ENCODE measurements around the gene SZRD1. TPM values are rescaled to one million over a fixed set of nuclear protein-coding genes. Genes with fewer than 3 reads are reported as not detected.

SZRD1 gene
- total RNA-seq, 2 experiments from 2014 or later, result 184 to 238 TPM

DNA sequence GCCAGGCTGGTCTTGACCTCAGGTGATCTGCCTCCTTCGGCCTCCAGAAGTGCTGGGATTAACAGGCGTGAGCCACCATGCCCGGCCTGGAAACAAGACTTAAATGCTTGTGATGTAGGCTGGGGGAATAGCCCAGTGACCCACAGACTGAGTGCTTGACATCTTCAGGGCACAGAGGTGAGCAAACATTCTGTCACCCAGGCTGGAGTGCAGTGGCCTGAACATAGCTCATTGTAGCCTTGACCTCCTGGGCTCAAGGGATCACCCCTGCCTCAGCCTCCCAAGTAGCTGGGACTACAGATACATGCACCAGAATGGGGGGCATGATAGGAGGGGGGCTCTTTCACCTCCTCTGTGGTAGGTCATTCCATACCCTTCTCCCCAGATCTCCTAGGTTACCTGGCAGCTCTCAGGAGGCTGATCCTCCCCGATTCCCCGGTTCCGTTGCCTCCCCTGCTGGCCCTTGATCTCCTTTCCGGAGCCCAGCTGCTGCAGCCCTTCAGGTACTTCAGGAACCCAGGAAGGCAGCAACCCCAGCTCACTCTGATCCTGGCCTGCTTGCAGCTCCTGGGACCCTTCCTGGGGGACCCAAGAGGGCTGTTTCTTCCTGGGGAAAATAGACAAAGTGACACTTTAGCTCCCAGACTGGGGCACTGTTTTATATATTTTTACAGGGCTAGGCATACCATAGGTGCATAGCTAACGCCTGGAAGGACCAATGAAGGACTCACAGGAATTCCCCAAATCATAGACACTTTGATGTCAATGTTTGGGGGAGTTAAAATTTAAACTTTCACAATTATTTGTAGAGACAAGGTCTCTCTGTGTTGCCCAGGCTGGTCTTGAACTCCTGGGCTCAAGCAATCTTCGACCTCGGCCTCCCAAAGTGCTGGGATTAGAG, 58.3 kb downstream of the SZRD1 start:
- intact Hi-C loops (cut with DNase I, micrococcal nuclease), result loop anchor here in 1 of 2 experiments (10.0 kb wide), 1 partner anchor 299 kb away; no protein-coding TSS in a partner anchor
- H3K9me3 Mint-ChIP-seq (ENCODE audit: low read depth), result no peaks in the 10 kb centered on the region
- ChIA-PET CTCF (interaction anchor here (0.9 to 2.7 kb wide), 3 partner anchors 15 to 95 kb away, joined by 3 to 17 read pairs (median 3); partner anchors contain the start of gene NECAP2), POLR2A (interaction anchor here (0.6 kb wide), 1 partner anchor 8 kb away, joined by 6 read pairs; no protein-coding TSS in a partner anchor)
- peaks cover 14% of the 10 kb centered on the region for H3K4me1 Mint-ChIP-seq
- DNase-seq (no peak), ATAC-seq (no peak)
- no peak overlapping the region for H3K4me3 Mint-ChIP-seq
- no peaks in the 10 kb centered on the region for H3K27me3 Mint-ChIP-seq
- H3K27ac Mint-ChIP-seq, result no peak overlapping the region
- no peaks in the 10 kb centered on the region for H3K36me3 Mint-ChIP-seq (ENCODE audit: low read depth)

DNA sequence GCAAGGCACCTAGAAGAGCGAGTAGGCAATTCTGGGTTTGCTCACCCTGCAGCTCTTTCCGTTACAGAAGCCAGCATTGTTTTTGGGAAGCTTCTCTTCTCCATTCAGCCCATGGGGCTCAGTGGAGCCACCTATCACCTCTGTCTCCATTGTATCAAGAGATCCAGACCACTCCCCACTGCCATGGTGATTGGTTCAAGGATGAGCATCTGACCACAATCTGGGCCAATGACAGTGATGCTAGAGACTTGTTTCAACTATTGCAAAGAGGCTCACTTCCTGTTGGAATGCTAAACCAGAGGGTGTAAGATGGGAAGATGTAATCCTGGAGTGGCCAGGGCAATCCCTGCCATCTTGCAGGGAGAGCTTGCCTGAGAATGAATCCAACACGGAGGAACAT, 63.6 kb downstream of the SZRD1 start:
- Mint-ChIP-seq H3K4me3 (no peak overlapping the region), H3K27ac (no peak overlapping the region), H3K9me3 (ENCODE audit: low read depth) (no peaks in the 10 kb centered on the region), H3K4me1 (peaks cover 8% of the 10 kb centered on the region), H3K27me3 (no peaks in the 10 kb centered on the region), H3K36me3 (ENCODE audit: low read depth) (no peaks in the 10 kb centered on the region)
- intact Hi-C loops (cut with DNase I, micrococcal nuclease), result no loop called here
- ChIA-PET CTCF (interaction anchor here (1.2 kb wide), 1 partner anchor 9 kb away, joined by 5 read pairs; the partner anchor contains the start of gene NECAP2), POLR2A (no interaction called here)
- DNase-seq (no peak), ATAC-seq (no peak)

DNA sequence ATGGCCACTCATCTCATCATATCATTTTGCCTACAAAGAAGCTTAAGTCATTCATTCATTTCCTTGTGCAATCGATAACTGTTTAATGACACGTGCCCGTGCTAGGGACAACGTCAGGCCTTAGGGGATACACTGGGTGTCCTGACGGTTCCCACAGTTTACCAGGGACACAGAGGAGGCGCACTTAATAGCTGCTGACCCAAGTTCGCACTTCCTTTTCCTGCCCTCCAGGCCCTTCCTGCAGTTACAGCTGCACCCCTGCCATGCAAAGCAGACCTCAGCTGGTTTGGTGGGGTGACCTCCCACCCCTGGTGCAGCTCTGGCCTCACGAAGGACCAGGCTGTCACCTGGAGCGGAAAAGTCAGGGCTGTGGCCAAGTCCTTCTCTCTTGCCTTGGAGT, 66.0 kb downstream of the SZRD1 start:
- CTCF ChIA-PET, result interaction anchor here (0.5 to 1.2 kb wide), 2 partner anchors 69 to 176 kb away, joined by 3 read pairs; no protein-coding TSS in a partner anchor
- Mint-ChIP-seq H3K36me3 (ENCODE audit: low read depth) (no peaks in the 10 kb centered on the region), H3K4me3 (no peak overlapping the region), H3K27ac (no peak overlapping the region), H3K27me3 (no peaks in the 10 kb centered on the region), H3K4me1 (peaks cover 12% of the 10 kb centered on the region), H3K9me3 (ENCODE audit: low read depth) (no peaks in the 10 kb centered on the region)
- POLR2A ChIA-PET, result no interaction called here
- DNase-seq (no peak), ATAC-seq (no peak)
- intact Hi-C loops (cut with DNase I, micrococcal nuclease), result no loop called here

- ATAC-seq, result no peak
- H3K36me3 Mint-ChIP-seq (ENCODE audit: low read depth), result no peaks in the 10 kb centered on the region
- no peak overlapping the region for H3K27ac Mint-ChIP-seq
- intact Hi-C loops (cut with DNase I, micrococcal nuclease), result no loop called here
- no peak overlapping the region for H3K4me3 Mint-ChIP-seq
- H3K4me1 Mint-ChIP-seq, result peaks cover 12% of the 10 kb centered on the region
- ChIA-PET CTCF (interaction anchor here (1.2 kb wide), 1 partner anchor 175 kb away, joined by 3 read pairs; no protein-coding TSS in a partner anchor), POLR2A (no interaction called here)
- no peak for DNase-seq
- H3K9me3 Mint-ChIP-seq (ENCODE audit: low read depth), result no peaks in the 10 kb centered on the region
- H3K27me3 Mint-ChIP-seq, result no peaks in the 10 kb centered on the region
Measured at GRCh38 chr1:16434007-16434406, 67.0 kb downstream of the SZRD1 start.

DNA sequence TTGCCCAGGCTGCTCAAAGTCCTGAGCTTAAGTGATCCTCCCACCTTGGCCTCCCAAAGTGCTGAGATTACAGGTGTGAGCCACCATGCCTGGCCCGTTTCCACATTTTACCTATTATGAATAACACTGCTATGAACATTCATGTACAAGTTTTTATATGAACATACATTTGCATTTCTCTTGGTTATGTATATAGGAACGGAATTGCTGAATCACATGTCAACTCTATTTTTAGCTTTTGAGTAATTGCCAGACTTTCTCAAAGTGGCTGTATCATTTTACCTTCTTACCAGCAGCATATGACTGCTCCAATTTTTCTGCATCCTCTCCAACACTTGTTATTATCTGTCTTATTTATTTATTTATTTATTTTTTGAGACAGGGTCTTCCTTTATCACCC, 67.5 kb downstream of the SZRD1 start:
- peak; percentile 25 for DNase-seq
- Mint-ChIP-seq H3K4me1 (peaks cover 12% of the 10 kb centered on the region), H3K9me3 (ENCODE audit: low read depth) (no peaks in the 10 kb centered on the region), H3K36me3 (ENCODE audit: low read depth) (no peaks in the 10 kb centered on the region), H3K27me3 (no peaks in the 10 kb centered on the region), H3K27ac (no peak overlapping the region), H3K4me3 (no peak overlapping the region)
- ChIA-PET POLR2A (interaction anchor here (0.8 kb wide), 1 partner anchor 98 kb away, joined by 9 read pairs; no protein-coding TSS in a partner anchor), CTCF (no interaction called here)
- ATAC-seq, result peak; percentile 78
- intact Hi-C loops (cut with DNase I, micrococcal nuclease), result no loop called here

DNA sequence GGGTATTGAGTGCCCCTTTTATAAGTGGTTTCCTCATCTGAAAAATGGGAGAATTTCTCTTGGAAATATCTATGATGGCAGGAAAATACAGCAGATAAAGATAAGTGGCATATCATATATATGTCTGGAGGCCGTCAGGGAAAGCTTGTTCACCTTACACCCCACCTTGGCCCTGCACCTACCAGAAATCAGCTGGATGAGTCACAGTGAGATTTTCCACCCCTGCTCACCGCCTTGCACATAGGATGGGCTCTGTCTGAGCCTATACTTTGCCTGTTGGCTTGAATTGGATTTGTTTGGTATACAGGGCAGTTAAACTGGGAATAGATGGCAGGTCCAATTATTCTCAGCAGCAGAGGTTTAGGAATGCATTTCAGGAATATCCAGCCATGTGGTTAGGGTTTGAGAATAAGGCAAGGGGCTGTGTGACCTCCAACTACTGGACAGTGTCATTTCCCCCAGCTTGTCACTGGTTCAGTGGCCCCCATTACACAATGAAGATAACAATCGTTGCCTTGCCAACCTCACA, 70.0 kb downstream of the SZRD1 start, which contains the start of gene SPATA21:
Gene SPATA21 (minus strand): TSS at position 479 of the 529 bp plus-strand sequence. CDS start 6,053 bp downstream, outside the sequence.
- intact Hi-C loops (cut with DNase I, micrococcal nuclease), result no loop called here
- Mint-ChIP-seq H3K27ac (no peak within 1 kb of the TSS), H3K27me3 (no peaks in the 10 kb centered on the region), H3K4me3 (no peak within 1 kb of the TSS), H3K36me3 (ENCODE audit: low read depth) (peaks cover 2% of the 10 kb centered on the region), H3K9me3 (ENCODE audit: low read depth) (no peaks in the 10 kb centered on the region), H3K4me1 (peaks cover 22% of the 10 kb centered on the region)
- ATAC-seq (no peak), DNase-seq (peak; percentile 21)
- POLR2A ChIA-PET, result no interaction called here
- CTCF ChIA-PET, result no interaction called here

DNA sequence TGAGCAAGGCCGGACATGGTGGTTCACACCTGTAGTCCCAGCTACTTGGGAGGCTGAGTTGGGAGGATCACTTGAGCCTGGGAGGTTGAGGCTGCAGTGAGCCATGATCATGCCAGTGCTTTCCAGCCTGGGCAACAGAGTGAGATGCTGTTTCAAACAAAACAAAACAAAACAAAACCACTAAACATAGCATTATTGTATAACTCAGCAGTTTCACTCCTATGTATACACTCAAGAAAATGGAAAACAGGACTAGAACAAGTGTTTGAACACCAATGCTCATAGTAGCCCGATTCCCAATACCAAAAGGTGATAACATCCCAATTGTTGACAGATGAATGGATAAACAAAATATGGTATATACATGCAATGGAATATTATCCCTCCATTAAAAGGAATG, 71.5 kb downstream of the SZRD1 start:
- Mint-ChIP-seq H3K27me3 (no peaks in the 10 kb centered on the region), H3K36me3 (ENCODE audit: low read depth) (peaks cover 7% of the 10 kb centered on the region), H3K9me3 (ENCODE audit: low read depth) (no peaks in the 10 kb centered on the region), H3K4me1 (peaks cover 35% of the 10 kb centered on the region), H3K4me3 (no peak overlapping the region), H3K27ac (no peak overlapping the region)
- ChIA-PET POLR2A (no interaction called here), CTCF (interaction anchor here (2.6 kb wide), 1 partner anchor 13 kb away, joined by 17 read pairs; no protein-coding TSS in a partner anchor)
- intact Hi-C loops (cut with DNase I, micrococcal nuclease), result no loop called here
- DNase-seq (no peak), ATAC-seq (no peak)

DNA sequence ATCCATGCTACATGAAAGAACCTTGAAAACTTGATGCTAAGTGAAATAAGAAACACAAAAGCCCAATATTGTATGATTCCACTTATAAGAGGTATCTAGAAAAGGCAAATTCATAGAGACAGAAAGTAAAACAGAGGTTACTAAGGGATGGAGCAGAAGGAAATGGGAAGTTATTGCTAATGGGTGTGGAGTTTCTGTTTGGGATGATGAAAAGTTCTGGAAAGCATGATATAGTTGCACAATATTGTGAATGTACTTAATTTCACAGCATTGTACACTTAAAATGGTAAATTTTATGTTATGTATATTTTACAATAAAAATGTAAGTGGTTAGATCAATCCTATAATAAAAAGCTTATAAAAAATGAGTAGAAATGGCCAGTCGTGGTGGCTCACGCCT, 71.9 kb downstream of the SZRD1 start:
- ChIA-PET CTCF (interaction anchor here (0.5 to 2.6 kb wide), 4 partner anchors 10 to 183 kb away, joined by 4 to 17 read pairs (median 6); no protein-coding TSS in a partner anchor), POLR2A (no interaction called here)
- no peak for ATAC-seq
- no peaks in the 10 kb centered on the region for H3K9me3 Mint-ChIP-seq (ENCODE audit: low read depth)
- H3K4me1 Mint-ChIP-seq, result peaks cover 38% of the 10 kb centered on the region
- no peak overlapping the region for H3K4me3 Mint-ChIP-seq
- intact Hi-C loops (cut with DNase I, micrococcal nuclease), result no loop called here
- H3K27me3 Mint-ChIP-seq, result no peaks in the 10 kb centered on the region
- H3K36me3 Mint-ChIP-seq (ENCODE audit: low read depth), result peaks cover 10% of the 10 kb centered on the region
- H3K27ac Mint-ChIP-seq, result no peak overlapping the region
- no peak for DNase-seq

DNA sequence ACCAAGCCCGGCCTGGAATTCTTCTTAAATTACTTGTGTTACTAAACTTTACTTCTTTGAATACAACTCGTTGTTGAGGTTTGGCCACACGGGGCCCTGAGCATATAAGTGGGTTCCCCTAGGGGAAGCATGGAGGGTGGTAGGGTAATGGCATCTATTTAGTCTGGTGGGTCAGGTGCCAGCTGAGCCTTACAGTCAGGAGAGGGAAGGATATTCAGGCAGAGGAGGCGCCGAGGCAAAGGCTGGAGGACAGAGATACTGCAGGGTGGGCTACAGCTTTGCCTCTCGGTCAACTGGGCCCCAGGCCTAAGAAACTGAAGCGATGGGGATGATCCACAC, 73.1 kb downstream of the SZRD1 start:
- Mint-ChIP-seq H3K27me3 (no peaks in the 10 kb centered on the region), H3K36me3 (ENCODE audit: low read depth) (peaks cover 18% of the 10 kb centered on the region), H3K27ac (peak overlapping the region; percentile 96), H3K4me1 (peaks cover 37% of the 10 kb centered on the region), H3K9me3 (ENCODE audit: low read depth) (no peaks in the 10 kb centered on the region), H3K4me3 (peak overlapping the region; percentile 81)
- ChIA-PET POLR2A (interaction anchor here (0.6 to 1.1 kb wide), 7 partner anchors 10 to 1321 kb away, joined by 3 to 5 read pairs (median 3); partner anchors contain the start of gene RNU1-1), CTCF (interaction anchor here (0.6 to 2.6 kb wide), 14 partner anchors 9 to 284 kb away, joined by 3 to 17 read pairs (median 4); partner anchors contain the start of gene EPHA2)
- DNase-seq (no peak), ATAC-seq (peak; percentile 28)
- intact Hi-C loops (cut with DNase I, micrococcal nuclease), result loop anchor here (1.0 to 5.0 kb wide), 11 partner anchors 20 to 913 kb away; partner anchors contain the start of genes SZRD1 (in 2 of the 2), DNAJC16 (in 1 of the 2), FBXO42 (in 1 of the 2) and NBPF1 (in 1 of the 2)

DNA sequence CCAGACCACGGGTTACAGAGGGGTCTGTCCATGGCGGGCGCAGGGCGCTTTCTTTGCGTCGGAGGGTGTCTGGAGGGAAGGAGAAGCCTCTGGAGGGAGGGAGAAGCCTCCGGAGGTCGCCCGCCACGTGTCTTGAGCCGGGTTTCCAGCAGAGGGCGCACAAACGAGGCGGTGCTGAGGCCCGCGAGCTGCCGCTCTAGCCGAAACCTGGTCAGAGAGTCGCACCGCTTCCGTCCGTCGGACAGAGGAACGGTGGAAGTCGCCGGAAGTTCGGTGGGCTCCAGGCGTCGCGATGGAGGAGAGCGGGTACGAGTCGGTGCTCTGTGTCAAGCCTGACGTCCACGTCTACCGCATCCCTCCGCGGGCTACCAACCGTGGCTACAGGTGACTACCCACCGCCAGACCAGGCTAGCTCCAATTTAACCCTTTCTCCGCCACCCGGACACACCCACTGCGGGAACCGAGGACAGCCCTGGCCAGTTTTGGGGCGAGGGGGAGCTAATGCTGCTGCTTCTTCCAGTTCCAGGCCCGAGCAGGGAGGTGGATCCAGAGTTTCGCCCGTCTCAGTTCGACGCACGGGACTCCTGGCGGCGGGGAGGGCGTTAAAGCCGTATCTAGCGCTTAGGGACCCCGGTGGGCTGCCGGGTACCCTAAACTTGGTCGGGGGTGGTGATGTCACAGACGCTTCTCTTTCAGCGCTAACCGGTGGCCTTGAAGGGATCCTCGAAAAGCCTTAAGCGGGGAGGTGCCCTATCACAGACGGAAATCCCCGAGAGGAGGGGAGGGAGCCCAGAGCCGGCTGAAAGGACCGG, 73.6 kb downstream of the SZRD1 start, which contains the start of gene NECAP2:
Gene NECAP2 (plus strand): TSS at position 255 of the 812 bp plus-strand sequence. CDS start 38 bp downstream, at position 293.
- ChIA-PET POLR2A (interaction anchor here (0.6 to 1.1 kb wide), 8 partner anchors 9 to 1321 kb away, joined by 3 to 5 read pairs (median 4); partner anchors contain the start of gene RNU1-1), CTCF (interaction anchor here (0.6 to 2.6 kb wide), 16 partner anchors 8 to 225 kb away, joined by 3 to 17 read pairs (median 4); no protein-coding TSS in a partner anchor)
- H3K4me1 Mint-ChIP-seq, result peaks cover 36% of the 10 kb centered on the region
- peak; percentile 97 for DNase-seq
- peak within 1 kb of the TSS; percentile 81 for H3K4me3 Mint-ChIP-seq
- H3K27me3 Mint-ChIP-seq, result no peaks in the 10 kb centered on the region
- peak; percentile 91 for ATAC-seq
- peaks cover 20% of the 10 kb centered on the region for H3K36me3 Mint-ChIP-seq (ENCODE audit: low read depth)
- peak within 1 kb of the TSS; percentile 96 for H3K27ac Mint-ChIP-seq
- H3K9me3 Mint-ChIP-seq (ENCODE audit: low read depth), result no peaks in the 10 kb centered on the region
- intact Hi-C loops (cut with DNase I, micrococcal nuclease), result loop anchor here (1.0 to 5.0 kb wide), 11 partner anchors 20 to 913 kb away; partner anchors contain the start of genes SZRD1 (in 2 of the 2), DNAJC16 (in 1 of the 2), FBXO42 (in 1 of the 2) and NBPF1 (in 1 of the 2)
